GM21423 (cell line): ENCODE results near the gene SLC26A2.
A peak's percentile ranks its signal among the peaks of the same experiment; 100 is the strongest.

ENCODE experiments used
- ATAC-seq: cut with Tn5 transposase; IDR thresholded peaks from one replicate; pipeline ENCODE4 v1.9.1; 2021; ENCODE audit warnings: mild to moderate bottlenecking, moderate library complexity; ENCODE audit not compliant: unreplicated experiment

The SLC26A2 gene

GRCh38 chr5:149961186-149961685, 678 bp downstream of the SLC26A2 start:
- ATAC-seq, result no peak

- ATAC-seq, result no peak
Observed at GRCh38 chr5:149961957-149962409, 1.4 kb downstream of the SLC26A2 start.

- no peak for ATAC-seq
Observed at GRCh38 chr5:149962601-149963300, 2.2 kb downstream of the SLC26A2 start.

- ATAC-seq, result no peak
Observed at GRCh38 chr5:149963729-149964128, 3.2 kb downstream of the SLC26A2 start.

- no peak for ATAC-seq
Observed at GRCh38 chr5:149966946-149967345, 6.4 kb downstream of the SLC26A2 start.

GRCh38 chr5:149969181-149969930, 8.8 kb downstream of the SLC26A2 start:
- no peak for ATAC-seq

- no peak for ATAC-seq
Observed at GRCh38 chr5:149975409-149975808, 14.9 kb downstream of the SLC26A2 start.

GRCh38 chr5:149979896-149980295, 19.3 kb downstream of the SLC26A2 start:
- ATAC-seq, result no peak

GRCh38 chr5:149981206-149981605, 20.6 kb downstream of the SLC26A2 start:
- no peak for ATAC-seq

GRCh38 chr5:149982505-149982904, 21.9 kb downstream of the SLC26A2 start:
- ATAC-seq, result no peak

- ATAC-seq, result no peak
Observed at GRCh38 chr5:149988126-149988525, 27.6 kb downstream of the SLC26A2 start.

- ATAC-seq, result peak; percentile 69
Observed at GRCh38 chr5:149990518-149991376, 30.2 kb downstream of the SLC26A2 start.

- ATAC-seq, result no peak
Observed at GRCh38 chr5:149993471-149993870, 32.9 kb downstream of the SLC26A2 start.

- no peak for ATAC-seq
Observed at GRCh38 chr5:149995385-149996204, 35.0 kb downstream of the SLC26A2 start.

GRCh38 chr5:149996205-149996890, 35.8 kb downstream of the SLC26A2 start:
- ATAC-seq, result no peak

- no peak for ATAC-seq
Observed at GRCh38 chr5:149998281-149998680, 37.7 kb downstream of the SLC26A2 start.

GRCh38 chr5:149999359-149999758, 38.8 kb downstream of the SLC26A2 start:
- no peak for ATAC-seq

GRCh38 chr5:149999866-150000255, 39.3 kb downstream of the SLC26A2 start:
- ATAC-seq, result no peak

- peak; percentile 88 for ATAC-seq
Observed at GRCh38 chr5:150000256-150000989, 39.9 kb downstream of the SLC26A2 start, which contains the start of the genes HMGXB3 and TIGD6. Gene HMGXB3, plus strand, starts transcription at chr5:150000739. Its CDS starts 4,114 bp downstream, at chr5:150004853. Gene TIGD6, minus strand, starts transcription at chr5:150000654. Its CDS starts 4,306 bp downstream, at chr5:149996348.
